GM12874 (cell line): ENCODE data around the gene SCGB1D1.

Experiments used
- TF ChIP-seq, protein P1 (sequence below): IDR thresholded peaks from 2 replicates; pipeline ENCODE4 v1.5.1; 2011; ENCODE audit warnings: low read depth, mild to moderate bottlenecking, control low read depth, low read length, moderate library complexity; ENCODE audit not compliant: insufficient read depth

SCGB1D1 gene

GRCh38 chr11:62242021-62242420 is 52.0 kb downstream of the SCGB1D1 start, which contains the start of gene SCGB1D2:
TSS of gene SCGB1D2 (plus strand) at chr11:62242239. CDS start at chr11:62242308, 69 bp downstream.
- TF ChIP-seq, protein P1, sequence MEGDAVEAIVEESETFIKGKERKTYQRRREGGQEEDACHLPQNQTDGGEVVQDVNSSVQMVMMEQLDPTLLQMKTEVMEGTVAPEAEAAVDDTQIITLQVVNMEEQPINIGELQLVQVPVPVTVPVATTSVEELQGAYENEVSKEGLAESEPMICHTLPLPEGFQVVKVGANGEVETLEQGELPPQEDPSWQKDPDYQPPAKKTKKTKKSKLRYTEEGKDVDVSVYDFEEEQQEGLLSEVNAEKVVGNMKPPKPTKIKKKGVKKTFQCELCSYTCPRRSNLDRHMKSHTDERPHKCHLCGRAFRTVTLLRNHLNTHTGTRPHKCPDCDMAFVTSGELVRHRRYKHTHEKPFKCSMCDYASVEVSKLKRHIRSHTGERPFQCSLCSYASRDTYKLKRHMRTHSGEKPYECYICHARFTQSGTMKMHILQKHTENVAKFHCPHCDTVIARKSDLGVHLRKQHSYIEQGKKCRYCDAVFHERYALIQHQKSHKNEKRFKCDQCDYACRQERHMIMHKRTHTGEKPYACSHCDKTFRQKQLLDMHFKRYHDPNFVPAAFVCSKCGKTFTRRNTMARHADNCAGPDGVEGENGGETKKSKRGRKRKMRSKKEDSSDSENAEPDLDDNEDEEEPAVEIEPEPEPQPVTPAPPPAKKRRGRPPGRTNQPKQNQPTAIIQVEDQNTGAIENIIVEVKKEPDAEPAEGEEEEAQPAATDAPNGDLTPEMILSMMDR, result no peak
